HG03565 (cell line): ENCODE results near the gene WDR27.

Source experiments
- ATAC-seq: cut with Tn5 transposase; IDR thresholded peaks from one replicate; pipeline ENCODE4 v1.9.1; 2021; ENCODE audit warnings: mild to moderate bottlenecking, moderate library complexity; ENCODE audit not compliant: unreplicated experiment

Gene WDR27

GRCh38 chr6:169568314-169569087, 133.3 kb downstream of the WDR27 start:
- no peak for ATAC-seq

GRCh38 chr6:169567819-169568218, 134.0 kb downstream of the WDR27 start:
- no peak for ATAC-seq

- no peak for ATAC-seq
Measured at GRCh38 chr6:169566961-169567750, 134.7 kb downstream of the WDR27 start.

GRCh38 chr6:169566319-169566718, 135.5 kb downstream of the WDR27 start:
- ATAC-seq = no peak

- ATAC-seq = no peak
Measured at GRCh38 chr6:169564453-169565240, 137.2 kb downstream of the WDR27 start.

- ATAC-seq = no peak
Measured at GRCh38 chr6:169561665-169562064, 140.2 kb downstream of the WDR27 start.

- ATAC-seq = no peak
Measured at GRCh38 chr6:169559592-169559991, 142.2 kb downstream of the WDR27 start.

- ATAC-seq = no peak
Measured at GRCh38 chr6:169558774-169559441, 142.9 kb downstream of the WDR27 start.

GRCh38 chr6:169558378-169558773, 143.5 kb downstream of the WDR27 start:
- ATAC-seq = no peak

GRCh38 chr6:169557887-169558286, 143.9 kb downstream of the WDR27 start:
- no peak for ATAC-seq

- ATAC-seq = peak; percentile 99
Measured at GRCh38 chr6:169556758-169557548, 144.9 kb downstream of the WDR27 start.

- ATAC-seq = no peak
Measured at GRCh38 chr6:169555971-169556617, 145.7 kb downstream of the WDR27 start.

GRCh38 chr6:169545982-169546381, 155.8 kb downstream of the WDR27 start:
- ATAC-seq = no peak

GRCh38 chr6:169543704-169544103, 158.1 kb downstream of the WDR27 start:
- no peak for ATAC-seq

- ATAC-seq = no peak
Measured at GRCh38 chr6:169542491-169542890, 159.3 kb downstream of the WDR27 start.

- no peak for ATAC-seq
Measured at GRCh38 chr6:169539176-169539897, 162.5 kb downstream of the WDR27 start.

GRCh38 chr6:169536446-169537170, 165.2 kb downstream of the WDR27 start:
- ATAC-seq = no peak

- ATAC-seq = no peak
Measured at GRCh38 chr6:169534039-169534421, 167.8 kb downstream of the WDR27 start.
